Activated CD8-positive, alpha-beta memory T cell treated with anti-CD3 and anti-CD28 coated beads, Interleukin-2, amount 50 U/mL, for 1 hour (primary cell): ENCODE data around the gene UBN1.

Experiments
- DNase-seq: peaks from one replicate; pipeline ENCODE4 v3.0.0-alpha.2; 2020; ENCODE audit errors: extremely low read depth

UBN1 gene

DNA sequence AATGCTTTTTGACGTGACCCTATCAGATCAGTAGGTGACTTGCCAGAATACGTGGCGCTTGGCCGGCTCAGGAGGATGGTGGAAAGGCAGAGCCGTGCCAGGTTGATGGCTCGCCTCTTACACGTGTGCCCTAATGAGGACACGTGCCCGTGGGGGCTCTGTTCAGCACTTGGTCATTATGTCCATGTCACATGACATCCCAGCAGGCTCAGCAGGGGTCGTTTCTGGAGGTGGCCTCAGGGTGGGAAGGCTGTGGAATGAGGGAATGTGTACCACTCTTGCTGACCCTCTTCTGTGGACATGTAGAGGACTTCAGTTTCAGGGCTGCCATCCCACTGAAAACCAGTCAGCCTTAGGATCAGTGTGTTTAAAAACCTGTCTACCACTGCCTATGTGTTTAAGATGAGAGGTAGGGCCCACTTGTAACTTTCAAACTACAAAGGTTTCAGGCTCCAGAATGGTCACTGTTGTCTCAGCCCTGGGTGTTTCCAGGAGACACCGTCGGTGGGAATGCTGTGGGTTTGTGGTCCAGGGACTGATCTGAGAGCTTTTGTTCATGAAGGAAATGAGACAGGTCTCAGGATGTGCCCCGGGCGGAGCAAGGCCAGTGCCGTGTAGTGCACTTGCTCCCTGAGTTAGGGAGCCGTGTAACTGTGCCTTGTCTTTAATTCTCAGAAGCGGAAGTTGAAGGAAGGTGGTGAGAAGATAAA lies 12.1 kb downstream of the UBN1 start:
- no peak for DNase-seq

GRCh38 chr16:4859900-4860255 lies 12.6 kb downstream of the UBN1 start:
- DNase-seq, result no peak

GRCh38 chr16:4860727-4861342 lies 13.6 kb downstream of the UBN1 start:
- DNase-seq, result no peak

- no peak for DNase-seq
Observed at GRCh38 chr16:4862639-4863038, 15.4 kb downstream of the UBN1 start.

- no peak for DNase-seq
Observed at GRCh38 chr16:4864728-4865127, 17.4 kb downstream of the UBN1 start.

GRCh38 chr16:4865231-4865860 lies 18.1 kb downstream of the UBN1 start:
- no peak for DNase-seq

- DNase-seq, result no peak
Observed at GRCh38 chr16:4866586-4866985, 19.3 kb downstream of the UBN1 start.

DNA sequence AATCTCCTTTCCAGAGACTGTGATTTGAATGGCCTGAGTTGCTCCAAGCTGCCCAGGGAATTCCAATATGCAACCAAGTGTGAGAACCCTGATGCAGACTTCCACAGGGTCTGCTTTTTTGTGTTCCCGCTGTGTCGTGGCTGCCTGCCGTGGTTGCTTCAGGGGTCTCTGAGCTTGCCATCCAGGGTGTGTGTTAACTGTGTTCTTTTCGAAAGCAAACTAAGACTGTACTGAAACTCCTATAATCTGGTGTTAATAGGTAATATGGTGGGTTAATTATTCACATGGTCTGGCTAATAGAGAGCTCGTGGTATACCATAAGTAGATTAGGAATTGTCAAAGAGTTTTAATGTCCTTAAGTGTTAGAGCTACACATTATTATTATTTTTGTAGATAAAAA lies 20.7 kb downstream of the UBN1 start:
- DNase-seq, result no peak

- DNase-seq, result no peak
Observed at GRCh38 chr16:4868535-4868934, 21.3 kb downstream of the UBN1 start.

DNA sequence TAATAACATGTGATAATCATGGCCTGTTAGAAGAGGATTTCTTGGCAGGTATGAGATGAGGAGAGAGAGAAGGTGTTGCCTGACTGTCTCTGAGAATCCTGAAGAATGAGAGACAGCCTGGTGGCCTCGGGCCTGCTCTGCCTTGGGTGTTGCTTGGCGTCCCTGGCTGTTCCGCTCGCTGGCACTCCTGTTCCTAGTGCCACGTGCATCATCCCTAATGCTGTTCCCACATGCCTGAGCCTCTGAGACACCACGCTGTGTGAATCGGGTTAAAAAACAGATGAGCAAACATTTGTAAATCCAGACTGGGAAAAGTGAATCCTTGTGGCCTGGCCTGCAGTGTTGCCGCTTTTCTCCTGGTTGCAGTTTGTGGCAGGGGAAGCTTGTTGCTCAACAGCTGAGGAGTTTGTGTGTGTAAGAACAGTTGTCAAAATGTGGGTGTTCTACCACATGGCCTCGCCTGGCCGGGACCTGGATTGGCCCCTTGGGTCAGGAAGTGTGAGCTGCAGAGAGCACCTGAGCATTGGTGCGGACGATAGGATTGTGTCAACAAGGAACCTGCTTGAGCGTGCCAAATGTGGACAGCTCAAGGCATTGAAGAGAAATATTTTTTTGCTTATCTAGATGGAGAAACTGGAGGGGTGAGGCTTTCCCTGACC lies 22.0 kb downstream of the UBN1 start:
- DNase-seq, result no peak

GRCh38 chr16:4870138-4870671 lies 22.9 kb downstream of the UBN1 start:
- no peak for DNase-seq

- DNase-seq, result no peak
Observed at GRCh38 chr16:4871071-4871470, 23.8 kb downstream of the UBN1 start.

DNA sequence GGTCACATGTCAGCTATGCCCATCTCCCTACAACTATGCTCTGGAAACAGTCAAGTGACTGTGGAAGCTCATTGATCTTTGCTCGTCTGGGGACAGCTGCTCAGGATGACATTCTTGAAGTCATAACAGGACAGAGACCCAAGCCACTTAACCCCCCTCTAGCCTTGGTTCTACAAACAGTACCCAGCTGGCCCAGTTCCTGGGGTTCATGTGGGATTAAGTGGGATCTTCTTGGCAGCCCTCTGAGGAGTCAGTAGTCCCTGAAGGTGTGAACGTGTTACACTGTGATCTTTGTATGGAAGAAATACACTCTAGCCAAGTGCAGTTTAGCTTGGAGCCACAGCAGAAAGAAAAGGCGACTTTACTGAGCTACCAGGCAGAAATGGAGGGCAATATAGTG lies 25.8 kb downstream of the UBN1 start:
- no peak for DNase-seq

DNA sequence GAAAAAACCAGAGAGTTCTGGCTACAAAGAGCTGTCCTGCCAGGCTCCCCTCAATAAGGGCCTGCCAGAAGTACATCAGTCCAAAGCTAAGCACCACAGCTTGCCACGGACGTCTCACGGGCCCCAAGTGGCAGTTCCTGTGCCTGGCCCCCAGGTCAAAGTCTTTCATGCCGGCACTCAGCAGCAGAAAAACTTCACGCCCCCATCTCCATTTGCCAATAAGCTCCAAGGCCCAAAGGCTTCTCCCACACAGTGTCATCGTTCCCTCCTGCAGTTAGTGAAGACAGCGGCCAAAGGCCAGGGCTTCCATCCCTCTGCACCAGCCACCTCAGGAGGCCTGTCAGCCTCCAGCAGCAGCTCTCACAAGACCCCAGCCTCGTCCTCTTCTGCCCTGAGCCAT lies 27.4 kb downstream of the UBN1 start:
- DNase-seq, result no peak

GRCh38 chr16:4876646-4877379 lies 29.5 kb downstream of the UBN1 start:
- no peak for DNase-seq

- DNase-seq, result no peak
Observed at GRCh38 chr16:4877380-4877685, 30.1 kb downstream of the UBN1 start.

DNA sequence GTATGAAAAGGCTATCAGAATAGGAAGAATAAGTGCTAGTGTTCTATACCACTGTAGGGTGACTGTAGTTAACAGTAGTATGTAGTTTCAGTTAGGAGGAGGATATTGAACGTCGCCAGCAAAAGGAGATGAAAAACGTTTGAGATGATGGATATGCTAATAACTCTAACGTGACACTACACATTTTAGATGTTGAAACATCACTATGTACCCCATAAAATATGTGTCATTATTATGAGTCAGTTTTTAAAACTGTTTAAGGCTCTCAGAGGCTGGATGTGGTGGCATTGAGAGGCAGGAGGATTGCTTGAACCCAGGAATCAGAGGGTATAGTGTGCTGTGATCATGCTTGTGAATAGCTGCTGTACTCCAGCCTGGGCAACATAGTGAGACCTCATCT lies 31.8 kb downstream of the UBN1 start:
- no peak for DNase-seq

DNA sequence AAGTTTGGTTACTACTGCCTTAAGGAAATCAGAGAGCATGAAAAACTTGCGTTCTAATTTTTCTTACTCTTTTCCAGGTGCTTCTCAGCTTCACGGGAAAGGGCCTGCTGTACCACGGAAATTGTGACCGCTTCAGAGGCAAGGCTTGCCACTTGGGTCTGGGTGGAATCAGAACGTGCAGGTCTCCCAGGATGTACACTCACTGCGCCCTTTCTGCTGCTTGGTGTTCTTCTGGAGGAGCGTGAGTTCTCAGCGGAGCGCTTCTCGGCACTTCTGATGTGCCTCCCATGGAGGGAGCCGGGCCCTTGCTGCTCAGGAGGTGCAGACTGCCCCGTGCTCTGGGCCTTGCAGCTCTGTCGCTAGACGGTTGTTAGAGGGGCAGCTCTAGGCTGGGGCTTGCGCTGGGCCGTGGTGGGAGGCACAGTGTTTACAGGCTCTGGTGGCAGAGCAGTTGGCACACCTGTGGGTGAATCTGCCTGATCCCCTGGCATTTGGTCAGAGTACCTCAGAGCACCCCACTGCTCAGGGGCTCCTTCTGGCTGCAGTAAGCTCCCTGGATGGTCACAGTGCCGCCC lies 32.8 kb downstream of the UBN1 start:
- no peak for DNase-seq

DNA sequence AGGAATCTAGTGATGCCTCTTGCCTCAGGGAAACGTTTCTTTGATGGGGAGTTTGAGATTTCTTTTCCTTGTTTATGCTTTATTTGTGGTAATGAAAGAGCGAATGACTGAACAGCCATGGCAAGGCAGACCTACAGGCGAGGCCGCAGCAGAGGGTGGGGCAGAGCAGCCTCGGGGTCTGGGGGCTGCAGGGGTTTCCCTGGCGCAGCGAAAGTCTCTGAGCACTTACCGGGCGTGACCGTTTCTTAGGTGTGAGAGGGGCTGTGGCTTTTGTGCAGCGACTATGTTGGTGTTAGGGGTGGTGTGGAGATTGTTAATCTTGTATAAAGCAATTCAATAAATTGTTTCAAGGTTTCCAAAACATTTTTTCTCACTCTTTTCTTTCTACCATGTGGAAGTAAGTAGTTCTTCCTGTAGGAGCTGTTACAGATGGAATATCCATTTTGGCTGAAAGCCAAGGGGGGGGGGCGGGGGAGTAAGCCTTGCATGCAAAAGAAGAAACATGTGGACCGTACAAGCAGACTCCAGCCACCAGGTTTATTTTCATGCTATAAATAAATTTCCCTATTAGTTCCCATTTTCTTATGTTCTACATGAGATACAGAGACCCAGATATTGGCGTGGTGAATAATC lies 34.8 kb downstream of the UBN1 start:
- DNase-seq, result no peak

GRCh38 chr16:4882633-4883285 lies 35.5 kb downstream of the UBN1 start:
- no peak for DNase-seq

DNA sequence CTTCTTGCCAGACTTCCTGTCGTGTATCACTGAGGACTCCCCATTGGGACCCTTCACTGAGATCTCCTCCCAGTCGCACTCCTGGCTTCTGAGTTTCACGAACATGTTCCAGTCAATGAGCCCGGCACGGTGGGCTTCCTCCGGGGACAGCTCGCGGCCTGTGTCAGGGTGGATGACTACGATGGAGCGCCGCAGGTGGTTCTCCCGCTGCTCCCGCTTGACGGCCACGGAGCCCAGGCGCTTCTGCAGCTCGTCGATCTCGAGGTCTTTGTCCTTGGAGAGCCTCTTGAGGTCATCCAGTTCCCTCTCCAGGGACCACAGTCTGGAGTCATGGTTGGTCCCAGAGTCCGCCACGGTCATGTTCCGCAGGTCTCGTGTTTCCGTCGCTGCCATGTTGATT lies 36.2 kb downstream of the UBN1 start:
- no peak for DNase-seq
